DLD1 (cell line): ENCODE measurements around the gene MECP2.

Experiments
- in situ Hi-C: cut with HindIII; loops from 2 replicates; pipeline ENCODE4 v1.10.0; 2017; ENCODE audit warnings: low sequenced_read_pairs

The MECP2 gene

DNA sequence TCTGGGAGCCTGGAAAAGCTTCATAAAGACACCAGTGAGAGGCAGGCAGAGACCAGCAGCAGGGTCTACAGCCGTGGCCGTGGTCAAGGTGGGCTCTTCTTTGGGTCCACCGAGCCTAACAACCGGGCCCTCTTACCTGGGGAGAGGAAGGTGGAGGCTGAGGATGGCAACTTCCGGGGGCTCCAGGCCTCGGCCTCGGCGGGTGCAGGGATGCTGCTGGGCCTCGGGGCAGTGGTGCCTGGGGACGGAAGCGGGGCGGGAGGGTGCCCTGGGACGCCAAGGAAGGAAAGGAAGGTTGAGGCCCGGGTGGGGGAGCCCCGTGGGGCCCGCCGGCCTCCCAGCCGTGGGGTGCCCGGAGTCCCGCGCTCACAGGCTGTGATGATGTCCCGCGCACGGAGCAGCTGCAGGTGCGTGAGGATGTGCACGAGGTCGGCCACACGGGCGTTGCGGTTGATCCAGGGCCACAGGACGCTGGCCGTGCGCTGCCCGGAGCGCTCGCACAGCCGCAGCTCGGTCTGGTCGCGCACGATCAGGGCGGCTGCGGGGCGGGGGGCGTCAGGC lies 78.4 kb downstream of the MECP2 start:
- in situ Hi-C loops = no loop called here

DNA sequence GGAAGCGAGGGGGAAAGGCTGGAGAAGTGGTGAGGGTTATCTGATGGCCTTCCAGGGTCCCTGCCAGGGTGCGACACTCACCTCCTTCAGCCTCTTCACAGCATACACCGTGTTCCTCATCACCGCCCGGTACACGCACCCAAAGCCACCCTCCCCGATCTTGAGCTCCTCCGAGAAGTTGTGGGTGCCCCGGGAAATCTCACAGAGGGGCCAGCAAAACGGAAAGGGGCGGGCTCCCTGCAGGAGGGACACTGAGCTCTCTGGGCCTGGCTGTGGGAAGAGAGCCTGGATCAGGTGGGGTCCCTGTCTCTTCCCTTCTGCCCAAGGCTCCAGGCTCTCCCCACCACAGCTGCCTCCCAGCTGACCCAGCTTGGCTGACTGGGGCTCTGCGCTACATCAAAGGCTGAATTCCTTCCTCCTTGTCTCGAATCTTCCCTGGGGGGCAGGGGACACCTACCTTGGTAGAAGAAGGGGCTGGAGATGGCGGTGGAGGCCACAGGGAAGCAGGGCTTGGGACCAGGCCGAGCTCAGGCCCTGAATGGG lies 78.9 kb downstream of the MECP2 start:
- in situ Hi-C loops = no loop called here

DNA sequence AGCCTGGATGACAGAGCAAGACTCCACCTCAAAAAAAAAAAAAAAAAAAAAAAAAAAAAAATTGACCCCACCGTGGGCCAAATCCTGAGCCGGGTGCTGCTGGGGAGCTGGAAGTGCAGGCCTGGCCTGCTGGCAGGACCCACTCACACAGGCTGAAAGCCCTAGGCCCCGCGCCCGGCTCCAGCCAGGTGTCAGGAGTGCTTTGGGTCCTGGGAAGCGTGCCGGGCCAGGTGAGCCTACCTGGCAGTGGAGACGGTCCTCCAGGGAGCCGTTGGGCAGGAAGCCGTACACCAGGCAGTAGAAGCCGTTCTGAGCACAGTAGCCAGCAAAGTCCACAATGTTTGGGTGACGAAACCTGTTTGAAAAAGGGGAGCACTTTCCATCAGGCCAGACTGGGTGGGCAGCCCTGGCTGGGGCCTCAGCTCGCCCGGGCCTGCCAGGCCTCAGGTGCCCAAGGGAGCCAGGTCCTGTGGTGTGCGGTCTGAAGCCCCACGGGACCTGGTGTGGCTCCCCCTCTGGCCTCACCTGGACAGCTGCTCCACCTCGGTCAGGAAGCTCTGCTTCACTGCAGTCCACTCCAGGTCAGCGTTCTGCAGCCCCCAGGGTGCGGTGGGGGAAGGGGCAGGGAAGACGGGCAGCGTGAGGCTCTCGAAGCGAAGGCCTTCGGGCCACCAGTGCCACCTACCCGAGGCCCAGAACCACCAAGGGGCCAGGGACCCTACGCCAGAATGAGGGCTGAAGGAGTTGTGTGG lies 79.6 kb downstream of the MECP2 start:
- in situ Hi-C loops = no loop called here

DNA sequence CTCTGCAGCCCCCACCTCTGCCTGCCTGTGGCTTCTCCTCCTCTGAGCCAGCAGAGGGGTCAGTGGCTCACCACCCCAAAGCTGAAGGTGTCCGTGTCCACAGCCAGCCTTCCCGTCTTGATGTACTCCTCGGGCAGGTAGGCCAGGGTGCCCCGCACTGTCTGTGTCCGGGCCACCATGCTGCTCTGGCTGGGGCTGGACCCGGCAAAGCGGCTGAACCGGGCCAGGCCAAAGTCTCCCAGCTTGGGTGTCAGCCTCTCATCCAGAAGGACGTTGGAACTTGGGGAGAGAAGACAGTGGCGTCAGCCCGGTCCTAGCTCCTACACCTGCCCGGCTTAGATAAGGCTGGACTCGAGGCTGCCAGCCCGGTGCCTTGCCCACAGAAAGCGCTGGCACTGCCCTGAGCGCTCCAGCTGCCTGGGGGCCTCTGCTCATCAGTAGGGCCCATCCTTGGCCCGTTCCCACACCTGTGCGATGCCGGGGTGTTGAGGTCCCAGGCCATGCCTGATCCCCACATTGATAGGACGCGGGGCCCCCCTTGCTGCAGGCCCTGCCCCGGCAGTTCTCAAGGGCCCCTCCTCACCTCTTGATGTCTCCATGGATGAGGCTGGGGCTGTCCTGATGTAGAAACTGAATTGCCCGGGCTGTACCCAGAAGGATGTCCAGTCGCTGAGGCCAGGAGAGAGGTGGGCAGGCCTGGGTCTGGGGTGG lies 81.0 kb downstream of the MECP2 start:
- in situ Hi-C loops = no loop called here

DNA sequence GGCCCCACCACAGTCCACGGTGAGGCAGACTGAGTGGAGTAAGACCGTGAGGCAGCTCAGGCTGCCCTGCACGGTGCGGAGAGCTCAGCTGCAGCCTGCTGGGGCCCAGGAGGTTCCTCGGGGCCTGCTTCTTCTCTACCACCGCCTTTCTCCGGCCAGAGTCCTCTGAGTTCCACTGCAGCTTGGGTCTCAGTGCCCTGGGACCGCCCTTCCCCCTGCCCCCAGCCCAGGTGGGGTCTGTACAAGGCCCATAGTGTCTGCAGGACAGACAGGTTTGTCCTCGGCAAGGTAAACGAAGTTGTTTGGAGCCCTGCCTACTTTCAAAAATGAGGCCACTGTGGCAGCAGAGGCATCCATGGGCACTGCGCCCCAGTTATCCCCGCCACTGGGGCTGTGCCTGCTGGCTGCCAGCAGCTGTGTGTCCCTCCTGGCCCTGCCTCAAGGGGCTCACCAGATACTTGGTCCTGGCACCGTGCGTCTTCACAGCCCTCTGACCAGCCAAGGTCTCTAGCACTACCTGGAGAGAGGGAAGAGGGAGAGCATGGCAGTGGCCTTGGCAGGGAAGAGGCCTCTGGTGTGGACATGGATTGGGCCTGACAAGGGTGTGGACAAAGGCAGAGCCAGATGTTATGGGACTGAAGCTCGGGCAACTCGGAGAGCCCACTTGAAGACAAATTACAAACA lies 81.8 kb downstream of the MECP2 start:
- in situ Hi-C loops = no loop called here

DNA sequence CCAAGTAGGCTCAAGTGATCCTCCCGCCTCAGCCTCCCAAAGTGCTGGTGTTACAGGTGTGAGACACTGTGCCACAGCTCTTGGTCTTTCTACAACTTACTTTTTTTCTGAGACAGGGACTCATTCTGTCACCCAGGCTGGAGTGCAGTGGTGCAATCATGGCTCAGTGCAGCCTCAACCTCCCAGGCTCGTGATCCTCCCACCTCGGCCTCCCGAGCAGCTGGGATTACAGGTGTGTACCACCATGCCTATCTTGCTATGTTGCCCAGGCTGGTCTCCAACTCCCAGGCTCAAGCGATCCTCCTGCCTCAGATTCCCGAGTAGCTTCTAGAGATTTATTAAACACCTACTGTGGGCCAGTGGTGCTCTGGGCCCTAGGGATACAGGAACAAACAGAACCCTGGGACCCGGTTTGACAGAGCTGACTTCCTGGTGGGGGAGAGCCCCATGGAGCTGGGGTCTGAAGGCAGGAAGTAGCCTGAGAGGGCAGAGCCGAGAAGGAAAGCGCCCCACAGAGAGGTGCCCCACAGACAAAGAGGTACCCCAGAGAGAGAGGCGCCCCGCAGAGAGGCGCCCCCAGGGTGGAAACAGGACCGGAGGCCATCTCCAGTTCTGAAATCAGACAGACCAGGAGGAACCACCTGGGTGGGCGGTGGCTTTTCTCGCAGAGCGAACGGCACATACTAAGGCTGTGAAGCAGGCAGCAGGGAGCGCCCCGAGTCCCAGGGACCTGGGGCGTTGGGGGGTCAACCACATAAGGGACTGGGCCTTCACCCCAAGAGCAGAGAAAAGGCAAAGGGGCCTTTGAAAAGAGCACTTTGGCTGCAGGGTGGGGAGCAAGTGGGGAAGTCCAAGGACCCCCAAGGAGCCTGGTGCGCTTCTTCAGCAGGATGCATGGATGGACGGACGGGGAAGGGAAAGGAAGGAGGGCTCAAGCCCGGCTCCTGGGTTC lies 82.8 kb downstream of the MECP2 start:
- in situ Hi-C loops = no loop called here

DNA sequence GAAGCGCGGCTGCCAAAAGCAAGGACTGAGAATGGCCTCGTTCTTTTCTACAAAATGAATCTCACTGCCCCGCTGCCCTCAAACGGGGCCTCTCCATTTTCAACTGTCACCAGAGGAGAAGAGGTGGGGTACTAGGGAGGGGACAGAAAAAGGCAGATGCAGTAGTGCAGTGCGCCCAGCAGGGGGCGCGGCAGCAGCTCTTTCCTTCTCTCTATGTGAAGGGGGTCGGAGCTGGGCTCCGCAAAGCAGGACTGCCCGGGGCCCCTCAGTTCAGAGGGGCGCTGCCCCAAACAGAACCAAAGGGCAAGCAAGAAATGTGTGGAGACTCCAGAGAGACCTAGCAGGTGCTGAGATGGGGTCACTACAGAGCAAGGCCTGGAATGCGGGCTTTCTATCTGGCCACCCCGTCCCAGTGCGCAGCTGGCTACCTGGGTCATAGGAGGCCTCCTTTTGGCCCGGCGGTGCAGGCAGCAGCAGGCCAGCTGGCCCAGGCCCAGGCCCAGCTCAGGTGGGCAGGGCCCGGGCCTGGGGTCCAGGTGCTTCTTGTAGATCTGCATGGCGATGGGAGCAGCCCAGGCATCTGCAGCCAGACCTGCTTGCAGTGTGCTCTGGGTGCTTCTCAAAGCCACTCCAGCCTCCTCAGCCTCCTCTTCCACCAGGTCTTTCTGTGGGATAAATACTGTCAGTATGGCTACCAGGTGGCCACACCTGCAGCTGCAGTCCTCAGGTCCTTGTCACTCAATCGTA lies 83.7 kb downstream of the MECP2 start:
- in situ Hi-C loops = no loop called here

DNA sequence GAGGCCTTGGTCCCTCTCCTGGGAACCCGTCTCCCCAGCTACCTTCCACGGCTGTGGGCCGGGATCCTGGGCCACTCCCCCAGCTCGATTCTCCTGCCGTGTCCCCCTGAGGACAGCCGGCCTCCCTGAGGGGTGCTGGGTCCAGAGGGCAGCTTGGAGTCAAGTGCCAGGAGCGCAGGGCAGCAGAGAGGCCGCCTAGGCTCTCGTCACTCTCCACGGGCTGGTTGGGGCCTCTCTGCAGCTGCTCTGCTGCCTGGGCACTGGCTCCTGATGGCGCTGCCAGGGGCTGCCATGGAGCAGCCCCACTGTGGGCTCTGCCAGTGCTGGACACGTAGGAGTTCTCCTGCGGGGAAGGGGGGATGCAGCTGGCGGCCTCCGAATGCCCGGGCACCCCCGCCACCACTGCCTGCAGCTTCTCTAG lies 84.5 kb downstream of the MECP2 start:
- in situ Hi-C loops = no loop called here

DNA sequence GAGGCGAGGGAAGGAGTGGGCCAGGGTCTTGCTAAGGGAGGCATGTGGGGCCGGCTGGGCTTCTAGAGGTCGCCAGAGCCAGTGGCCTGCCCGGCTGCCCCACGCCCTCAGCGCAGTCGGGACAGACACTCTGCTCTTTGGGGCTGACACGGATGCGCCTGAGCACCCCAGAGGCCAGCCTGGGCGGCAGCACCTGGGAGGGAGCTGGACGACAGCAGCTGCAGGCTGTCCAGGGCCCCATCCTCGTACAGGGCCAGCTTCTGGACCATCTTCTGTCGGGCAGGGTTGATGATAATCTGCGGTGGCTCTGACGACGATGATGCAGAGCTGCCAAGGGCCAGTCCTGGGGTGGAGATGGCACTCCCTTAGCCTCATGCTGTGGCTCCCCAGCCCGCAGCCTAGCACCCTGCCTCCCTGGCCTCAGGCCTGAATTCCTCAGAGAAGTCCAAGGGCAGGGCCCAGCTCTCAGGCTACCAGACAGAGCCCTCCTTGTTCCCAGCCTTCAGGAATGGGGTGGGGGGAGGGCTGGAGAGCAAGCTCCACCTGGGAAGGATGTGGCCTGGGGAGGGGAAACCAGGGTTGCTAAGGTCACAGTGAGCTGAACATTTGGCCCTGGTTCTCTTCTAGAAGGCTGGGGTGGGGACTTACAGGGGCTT lies 85.1 kb downstream of the MECP2 start:
- in situ Hi-C loops = no loop called here

DNA sequence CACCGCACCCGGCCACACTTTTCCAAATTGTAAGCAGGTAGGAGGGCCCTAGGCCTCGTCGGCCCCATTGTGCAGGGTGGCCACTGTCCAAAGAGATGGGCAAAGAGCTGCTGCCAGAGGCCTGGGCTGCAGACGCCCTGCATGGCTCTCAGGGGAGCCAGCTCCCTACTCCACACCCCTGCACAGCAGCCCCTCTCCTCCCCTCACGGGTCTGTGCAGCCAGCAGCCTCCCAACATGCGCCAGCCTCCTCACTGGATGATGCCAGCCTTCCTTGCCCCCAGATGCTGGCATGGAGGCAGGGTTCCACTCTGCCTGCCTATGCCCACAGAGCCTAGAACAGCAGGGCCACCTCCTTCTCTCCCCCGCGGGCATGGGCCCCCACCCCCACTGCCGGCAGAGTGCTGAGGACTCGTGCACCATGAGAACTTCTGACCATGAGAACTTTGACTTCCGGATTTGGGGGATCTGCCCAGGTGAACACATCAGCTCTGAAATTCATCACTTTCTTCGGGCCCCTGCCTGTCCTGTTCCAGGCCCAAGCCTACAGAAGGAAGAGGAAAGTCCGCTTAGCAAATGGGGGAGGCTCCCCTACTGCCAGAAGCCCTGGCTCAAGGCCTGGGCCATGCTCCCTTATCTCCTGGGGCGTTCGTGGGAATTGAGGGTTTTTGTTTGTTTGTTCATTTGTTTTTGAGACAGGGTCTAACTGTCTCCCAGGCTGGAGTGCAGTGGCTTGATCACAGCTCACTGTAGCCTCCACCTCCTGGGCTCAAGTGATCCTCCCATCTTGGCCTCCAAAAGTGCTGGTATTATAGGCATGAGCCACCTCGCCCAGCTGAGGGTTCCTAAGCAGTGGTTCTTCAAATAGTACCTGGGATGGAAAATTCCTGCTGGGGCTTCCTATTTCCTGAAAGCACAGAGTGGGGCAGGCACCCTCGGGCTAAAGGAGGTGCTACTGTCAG lies 85.9 kb downstream of the MECP2 start:
- in situ Hi-C loops = no loop called here

DNA sequence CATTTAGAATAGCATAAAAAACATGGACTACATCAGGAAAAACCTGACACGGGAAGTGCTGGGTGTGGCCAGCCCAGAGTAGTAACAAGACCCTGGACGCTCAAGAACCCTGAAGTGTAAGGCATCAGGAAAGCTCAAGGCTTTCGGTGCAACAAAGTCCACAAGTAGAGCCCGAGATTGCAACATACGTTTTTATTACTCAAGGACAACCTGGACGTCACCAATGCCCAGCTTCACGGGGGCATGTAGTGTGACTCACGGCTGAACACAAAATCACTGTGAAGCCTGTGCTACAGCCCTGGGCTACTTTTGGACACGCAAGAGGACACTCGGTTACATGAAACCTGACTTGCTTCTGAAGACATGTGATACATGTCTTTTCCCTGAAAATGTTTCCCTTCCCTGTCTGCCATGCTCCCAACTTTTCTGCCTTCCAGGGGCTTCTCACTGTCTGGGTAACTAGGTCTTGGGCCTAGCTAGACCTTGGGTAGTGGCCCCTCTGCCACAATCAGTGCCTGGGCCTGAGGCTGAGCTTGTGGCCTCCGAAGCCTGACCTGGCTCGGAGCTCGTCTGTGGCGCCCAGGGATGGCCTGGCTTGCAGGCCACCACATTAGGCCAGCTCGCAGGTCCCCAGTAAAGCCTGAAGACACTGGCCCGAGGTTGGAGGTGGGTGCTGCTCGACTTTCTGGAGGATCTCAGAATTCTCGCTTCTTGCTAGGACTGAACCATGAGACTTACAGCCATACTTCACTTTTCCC lies 87.0 kb downstream of the MECP2 start:
- in situ Hi-C loops = no loop called here

DNA sequence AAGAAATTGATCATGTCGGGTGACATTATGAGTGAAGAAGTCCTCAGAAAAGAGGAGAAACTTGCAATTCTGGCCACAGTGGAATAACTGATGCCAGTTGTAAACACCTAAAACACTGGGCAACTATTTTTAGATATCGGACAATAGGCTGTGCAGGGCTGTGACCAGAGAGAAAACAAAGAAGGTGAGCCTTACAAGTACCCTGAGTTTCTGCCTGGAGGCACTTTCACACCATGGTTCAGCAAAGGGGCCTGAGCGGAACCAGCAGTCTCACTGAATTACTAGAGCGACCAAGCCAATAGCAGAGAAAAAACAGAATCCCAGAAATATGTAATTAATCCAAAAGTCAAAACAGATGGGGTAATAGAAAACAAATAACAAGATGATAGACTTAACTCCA lies 89.0 kb downstream of the MECP2 start:
- in situ Hi-C loops = no loop called here

DNA sequence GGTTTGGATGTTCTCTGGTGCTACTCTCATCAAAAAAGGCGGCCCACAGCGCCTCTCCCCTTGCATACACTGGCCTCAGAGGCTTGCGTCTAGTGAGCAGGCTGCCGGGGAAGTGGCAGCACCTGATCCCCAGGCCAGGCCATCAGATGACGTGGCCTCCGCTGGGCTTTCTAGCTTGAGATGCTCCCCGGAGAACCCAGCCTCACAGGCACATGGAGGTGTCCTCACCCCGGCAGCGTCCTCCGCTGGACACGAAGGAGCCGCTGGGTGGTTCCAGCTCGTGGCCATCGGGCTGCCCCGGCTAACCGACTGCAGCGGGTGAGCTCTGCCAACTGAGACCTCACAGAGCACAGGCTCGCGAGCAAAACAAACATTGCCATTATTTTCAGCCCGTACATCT lies 90.6 kb downstream of the MECP2 start:
- in situ Hi-C loops = no loop called here

DNA sequence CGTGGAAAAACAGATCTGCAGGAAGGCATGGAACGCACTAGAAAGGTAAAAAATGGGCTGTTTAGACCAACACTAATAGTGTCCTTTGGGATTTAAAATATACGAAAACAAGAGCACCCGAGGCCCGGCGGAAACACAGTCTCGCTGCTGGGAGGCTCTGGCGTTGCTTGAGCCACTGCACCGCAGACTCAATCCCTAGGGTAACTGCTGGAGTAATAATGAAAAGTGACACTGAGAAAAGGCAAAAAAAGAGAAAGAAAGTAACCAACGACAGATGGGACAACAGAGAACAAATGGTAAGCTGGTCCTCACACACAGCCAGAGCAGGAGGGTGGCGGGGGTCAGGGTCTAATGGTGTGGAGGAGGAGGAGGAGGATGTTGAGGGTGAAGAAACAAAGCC lies 93.2 kb downstream of the MECP2 start:
- in situ Hi-C loops = no loop called here

DNA sequence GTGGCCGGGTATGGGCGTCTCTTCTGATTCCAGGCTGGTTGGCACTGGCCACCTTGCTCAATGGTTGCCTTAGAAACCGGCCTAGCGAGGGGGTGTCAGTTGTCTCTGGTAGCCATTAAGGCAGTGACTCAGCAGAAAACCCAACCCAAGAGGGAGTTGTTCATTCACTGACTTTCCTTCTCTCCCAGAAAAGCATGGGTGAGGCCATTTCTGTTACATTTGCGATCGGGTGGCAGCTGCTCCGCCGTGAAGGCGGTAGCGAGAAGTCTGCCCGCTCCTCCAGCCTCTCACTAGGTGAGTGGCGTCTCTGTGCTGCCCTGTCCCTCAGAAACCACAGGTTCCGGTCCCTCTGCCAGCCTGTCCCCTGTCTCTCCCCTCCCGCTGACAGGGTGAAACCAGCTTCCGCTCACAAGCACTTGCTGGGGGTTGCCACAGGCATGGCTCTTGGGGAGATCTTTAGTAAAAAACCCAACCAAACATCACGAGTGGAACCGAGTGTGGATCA lies 95.2 kb downstream of the MECP2 start:
- in situ Hi-C loops = no loop called here

DNA sequence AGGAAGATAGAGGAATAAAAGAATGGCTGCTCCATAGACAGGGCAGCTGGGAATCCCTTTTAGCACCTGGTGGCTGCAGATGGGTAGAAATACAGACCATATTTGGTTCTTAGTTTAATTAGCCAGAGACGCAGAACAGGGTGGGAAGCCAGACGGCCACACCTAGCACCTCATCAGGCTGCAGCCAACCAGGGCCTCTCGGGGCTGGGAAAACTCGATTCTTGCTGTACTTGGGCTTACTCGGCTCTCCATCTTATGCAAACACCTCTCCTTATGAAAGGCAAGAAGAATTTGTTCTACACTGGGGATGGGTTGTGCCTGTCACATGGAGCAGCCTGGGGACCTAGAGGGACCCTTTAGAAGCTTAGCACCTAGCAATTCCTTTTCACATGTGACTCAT lies 97.5 kb downstream of the MECP2 start:
- in situ Hi-C loops = no loop called here
